Measurements from ENCODE around the gene KLHL4. TPM values are rescaled to one million over a fixed set of nuclear protein-coding genes. Genes with fewer than 3 reads are reported as not detected.

Gene KLHL4
- total RNA-seq, 1 experiment from 2014 or later: 0.10 TPM

GRCh38 chrX:87528487-87528886 lies 10.9 kb downstream of the KLHL4 start:
- ChIA-PET CTCF (no interaction called here), RAD21 (ENCODE audit: low non-redundant PET in 1 of 2, low total read pairs in 2 of 2, uncharacterized antibody in 2 of 2, unreplicated experiment in 2 of 2) (no interaction called here), POLR2A (no interaction called here)
- H3K36me3 ChIP-seq (ENCODE audit: control insufficient read depth in 1 of 2, insufficient read depth in 2 of 2, low read length in 2 of 2): no peaks in the 10 kb centered on the region
- intact Hi-C loops (cut with micrococcal nuclease): no loop called here
- no peak overlapping the region for H3K27ac ChIP-seq (ENCODE audit: low read depth, low read length)
- H3K9me2 ChIP-seq (ENCODE audit: insufficient read depth): no peaks in the 10 kb centered on the region
- no peaks in the 10 kb centered on the region for H4K20me1 ChIP-seq (ENCODE audit: insufficient read depth)
- no peaks in the 10 kb centered on the region for H3K79me2 ChIP-seq (ENCODE audit: insufficient read depth, low read length)
- TF ChIP-seq ZBTB33 (IDR thresholded peaks at IDR 0.05; ENCODE audit: extremely low read depth, insufficient replicate concordance, low read length) (no peak), EZH2phosphoT487 (IDR thresholded peaks at IDR 0.05; ENCODE audit: borderline replicate concordance) (no peak), ZNF274 (IDR thresholded peaks at IDR 0.05; ENCODE audit: low read depth, low read length) (no peak), CBX3 (IDR thresholded peaks at IDR 0.05; ENCODE audit: low read depth) (no peak), ELF1 (IDR thresholded peaks at IDR 0.05; ENCODE audit: borderline replicate concordance, low read depth) (no peak), EGR1 (IDR thresholded peaks at IDR 0.05; ENCODE audit: low read depth) (no peak), SIN3A (IDR thresholded peaks at IDR 0.05; ENCODE audit: low read depth) (no peak), ATF3 (IDR thresholded peaks at IDR 0.05) (no peak), RAD21 (IDR thresholded peaks at IDR 0.05; ENCODE audit: low read depth) (no peak), SP1 (IDR thresholded peaks at IDR 0.05; ENCODE audit: low read depth) (no peak), TCF7L2 (IDR thresholded peaks at IDR 0.05; ENCODE audit: borderline replicate concordance, extremely low read depth, insufficient read depth, insufficient read length) (no peak), REST (IDR thresholded peaks at IDR 0.05; ENCODE audit: low read depth) (no peak)
- H2AFZ ChIP-seq (ENCODE audit: low read depth, low read length, poor library complexity, severe bottlenecking): no peak overlapping the region
- no peaks in the 10 kb centered on the region for H3K27me3 ChIP-seq (ENCODE audit: insufficient read depth, low read length)
- H3K9me3 ChIP-seq (ENCODE audit: control insufficient read depth in 1 of 2, insufficient read depth in 1 of 2, low read depth in 1 of 2, low read length in 2 of 2): no peaks in the 10 kb centered on the region
- DNase-seq (ENCODE audit: low read depth, low spot score) (no peak), ATAC-seq (no peak)
- no peak overlapping the region for H3K9ac ChIP-seq (ENCODE audit: low read length)
- H3K4me2 ChIP-seq (ENCODE audit: low read length): no peak overlapping the region
- no peaks in the 10 kb centered on the region for H3K4me1 ChIP-seq (ENCODE audit: control insufficient read depth in 1 of 2, insufficient read depth in 2 of 2, low read length in 2 of 2)
- BruUV-seq (replicated peaks): no TSS peak
- H3K4me3 ChIP-seq (replicated peaks in 1 of 2; ENCODE audit: low read depth in 1 of 2, low read length in 2 of 2): no peak overlapping the region
